Lung (tissue), 12 donors: ENCODE results near the gene CPED1. TPM values are rescaled to one million over a fixed set of nuclear protein-coding genes. Genes with fewer than 3 reads are reported as not detected.

Experiments
- ATAC-seq: fragments of 200-7000 bp; cut with Tn5 transposase; one replicate; pipeline ENCODE4 v1.9.1; 2020; ENCODE audit warnings: moderate number of reproducible peaks; ENCODE audit not compliant: insufficient read depth, low FRiP score
- DNase-seq, 3 donors: peaks; one replicate each; pipeline ENCODE4 v3.0.0-alpha.2; 2013 to 2017
- H3K27ac ChIP-seq, 2 donors: one replicate each; pipeline ENCODE4 v1.5.1; 2013; ENCODE audit warnings: mild to moderate bottlenecking in 2 of 2, moderate library complexity in 2 of 2, control low read depth in 1 of 2, inconsistent platforms in 1 of 2, low read depth in 1 of 2, low read length in 1 of 2
- H3K27me3 ChIP-seq, 3 donors: one replicate each; pipeline ENCODE4 v1.5.1; 2013; ENCODE audit warnings: low read length in 2 of 3; ENCODE audit not compliant: control insufficient read depth in 3 of 3, insufficient read depth in 3 of 3
- H3K36me3 ChIP-seq, 4 donors: one replicate each; pipeline ENCODE4 v1.5.1; 2013; ENCODE audit warnings: low read length in 4 of 4, mild to moderate bottlenecking in 1 of 4, moderate library complexity in 1 of 4; ENCODE audit not compliant: control insufficient read depth in 4 of 4, insufficient read depth in 4 of 4
- H3K4me1 ChIP-seq, 5 donors: one replicate each; pipeline ENCODE4 v1.5.1; 2013; ENCODE audit warnings: low read length in 5 of 5, mild to moderate bottlenecking in 2 of 5, moderate library complexity in 1 of 5; ENCODE audit not compliant: control insufficient read depth in 5 of 5, insufficient read depth in 5 of 5
- H3K4me3 ChIP-seq: one replicate; pipeline ENCODE4 v1.5.1; 2013; ENCODE audit warnings: mild to moderate bottlenecking, control low read depth, moderate library complexity
- H3K9ac ChIP-seq, 2 donors: one replicate each; pipeline ENCODE4 v1.5.1; 2013; ENCODE audit warnings: low read length in 2 of 2, control low read depth in 1 of 2; ENCODE audit not compliant: insufficient read depth in 1 of 2
- H3K9me3 ChIP-seq, 4 donors: one replicate each; pipeline ENCODE4 v1.5.1; 2013; ENCODE audit warnings: low read length in 3 of 4, mild to moderate bottlenecking in 1 of 4, moderate library complexity in 1 of 4; ENCODE audit not compliant: control insufficient read depth in 4 of 4, insufficient read depth in 3 of 4
- CTCF ChIP-seq: IDR thresholded peaks from 2 replicates; pipeline ENCODE4 v1.5.1; 2012; ENCODE audit warnings: mild to moderate bottlenecking; ENCODE audit errors: control extremely low read depth, extremely low read depth
- WGBS, 2 donors: extraction: QIAGEN DNeasy Blood & Tissue Kit; methylation state at CpG; one replicate each; pipeline ENCODE4 v1.1.7; 2013; 5-methylcytosine and 5-hydroxymethylcytosine counted together
- polyA plus RNA-seq, 2 donors: library from polyadenylated mRNA; stranded (reverse); fragments of 200-250 nt; gene quantifications; one replicate each; pipeline ENCODE4 v1.2.1, GENCODE V29; 2013
- total RNA-seq, 2 donors: library from RNA; depleted of rRNA in 1 of 2; stranded (reverse); fragments of >200 nt in 1 of 2; gene quantifications; one replicate each; pipeline ENCODE4 v1.2.1, GENCODE V29; 2014 to 2021
- donor health status: control.
- donor health status: control.
- donor health status: Bipolar disorder and iron deficiency.
- donor health status: healthy.
- donor health status: DM: yes; HTN: yes; CAD: no.

CPED1 gene
- total and polyA plus RNA-seq, 4 donors: 1.8 to 32.3 (median 7.4) TPM

GRCh38 chr7:121198502-121198901 is 210.0 kb downstream of the CPED1 start:
- ATAC-seq: no peak
- H3K36me3 ChIP-seq: no peaks in the 10 kb centered on the region
- DNase-seq: no peak
- no peak overlapping the region for H3K4me3 ChIP-seq
- no peaks in the 10 kb centered on the region for H3K9me3 ChIP-seq
- no peak overlapping the region for H3K9ac ChIP-seq
- no peak overlapping the region for H3K27ac ChIP-seq
- peaks cover 0 to 21% (median 2%) of the 10 kb centered on the region in 5 donors for H3K4me1 ChIP-seq
- WGBS, 2 donors: 86 to 93% methylated on average over 6 of the region's 6 CpGs
- H3K27me3 ChIP-seq: no peaks in the 10 kb centered on the region
- no peak for TF ChIP-seq CTCF

GRCh38 chr7:121202125-121202524 is 213.6 kb downstream of the CPED1 start:
- no peak overlapping the region for H3K4me3 ChIP-seq
- H3K9me3 ChIP-seq: peaks cover 0 to 2% (median 0%) of the 10 kb centered on the region in 4 donors
- H3K4me1 ChIP-seq: peaks cover 0 to 18% (median 0%) of the 10 kb centered on the region in 5 donors
- H3K36me3 ChIP-seq: peaks cover 0 to 1% (median 0%) of the 10 kb centered on the region in 4 donors
- no peaks in the 10 kb centered on the region for H3K27me3 ChIP-seq
- ATAC-seq: no peak
- H3K27ac ChIP-seq: no peak overlapping the region
- WGBS, 2 donors: 90% methylated on average over 2 of the region's 2 CpGs
- DNase-seq: no peak
- TF ChIP-seq CTCF: no peak
- no peak overlapping the region for H3K9ac ChIP-seq

- ATAC-seq: no peak
- Histone ChIP-seq H3K4me1 (peaks cover 0 to 18% (median 0%) of the 10 kb centered on the region in 5 donors), H3K9ac (no peak overlapping the region), H3K27me3 (no peaks in the 10 kb centered on the region), H3K9me3 (peaks cover 0 to 2% (median 0%) of the 10 kb centered on the region in 4 donors), H3K27ac (no peak overlapping the region), H3K4me3 (no peak overlapping the region), H3K36me3 (peaks cover 0 to 1% (median 0%) of the 10 kb centered on the region in 4 donors)
- DNase-seq: no peak
- 91 to 94% methylated on average over 2 of the region's 2 CpGs for WGBS, 2 donors
- TF ChIP-seq CTCF: no peak
Measured at GRCh38 chr7:121202834-121203233, 214.3 kb downstream of the CPED1 start.

GRCh38 chr7:121204537-121204936 is 216.0 kb downstream of the CPED1 start:
- ATAC-seq: no peak
- Histone ChIP-seq H3K36me3 (peaks cover 0 to 1% (median 0%) of the 10 kb centered on the region in 4 donors), H3K9ac (no peak overlapping the region), H3K9me3 (peaks cover 0 to 2% (median 0%) of the 10 kb centered on the region in 4 donors), H3K4me3 (no peak overlapping the region), H3K27ac (peak overlapping the region in 1 of 2 donors; percentile 9), H3K27me3 (no peaks in the 10 kb centered on the region), H3K4me1 (peaks cover 0 to 13% (median 0%) of the 10 kb centered on the region in 5 donors)
- WGBS, 2 donors: 72 to 85% methylated on average over 1 of the region's 1 CpG
- DNase-seq: peak; percentile 29 to 51 (median 33)
- TF ChIP-seq CTCF: no peak
